GM12864 (cell line): Measurements from ENCODE around the gene GRAMD1A.

Experiments
- DNase-seq: peaks from one replicate; pipeline ENCODE4 v3.0.0-alpha.2; 2011; ENCODE audit warnings: low read depth
- H3K4me3 ChIP-seq: 2 replicates; pipeline ENCODE4 v1.5.1; 2011; ENCODE audit warnings: mild to moderate bottlenecking, low read depth, low read length, control low read depth
- CTCF ChIP-seq: IDR thresholded peaks from 2 replicates; pipeline ENCODE4 v1.5.1; 2011; ENCODE audit warnings: low read depth, mild to moderate bottlenecking, moderate library complexity, low read length, control low read depth, inconsistent platforms; ENCODE audit errors: missing control alignments

GRAMD1A gene

GRCh38 chr19:35037716-35038622 is 37.8 kb downstream of the GRAMD1A start:
- no peak overlapping the region for H3K4me3 ChIP-seq
- no peak for DNase-seq
- TF ChIP-seq CTCF: no peak

DNA sequence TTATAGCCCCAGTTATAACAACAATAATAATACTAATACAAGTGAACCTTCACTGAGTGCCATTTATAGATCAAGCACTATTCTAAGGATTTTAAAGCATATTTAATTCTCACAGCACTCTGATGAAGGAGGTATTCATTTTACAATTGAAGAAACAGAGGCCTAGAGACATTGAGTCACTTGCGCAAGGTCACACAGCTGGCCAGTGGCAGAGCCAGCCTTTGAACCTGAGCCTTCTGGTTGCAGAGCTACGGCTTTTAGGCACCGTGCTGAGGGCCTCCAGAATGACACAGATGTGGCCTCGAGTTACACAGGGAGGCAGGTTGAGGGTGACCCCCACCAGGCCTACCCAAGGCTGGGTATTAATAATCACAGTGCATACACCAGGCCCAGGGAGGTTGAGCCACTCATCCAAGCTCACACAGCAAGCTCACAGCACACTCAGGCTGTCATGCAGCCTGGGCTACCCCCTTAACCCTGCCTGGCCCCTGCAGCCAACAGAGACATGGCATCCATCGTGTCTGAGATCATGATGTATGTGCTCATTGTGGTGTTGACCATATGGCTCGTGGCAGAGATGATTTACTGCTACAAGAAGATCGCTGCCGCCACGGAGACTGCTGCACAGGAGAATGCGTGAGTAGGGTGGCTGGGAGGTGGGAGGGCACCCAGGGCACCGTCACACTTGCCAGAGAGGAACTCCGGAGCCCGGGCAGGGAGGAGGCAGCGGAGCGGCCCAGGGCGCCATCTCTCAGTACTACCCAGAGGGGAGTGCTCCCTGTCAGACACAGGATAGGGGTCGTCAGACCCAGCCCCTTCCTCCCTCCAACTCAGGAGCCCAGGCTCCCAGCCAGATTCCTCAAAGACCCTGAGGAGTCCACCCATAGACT is 38.7 kb downstream of the GRAMD1A start:
- no peak for DNase-seq
- TF ChIP-seq CTCF: no peak
- H3K4me3 ChIP-seq: no peak overlapping the region

DNA sequence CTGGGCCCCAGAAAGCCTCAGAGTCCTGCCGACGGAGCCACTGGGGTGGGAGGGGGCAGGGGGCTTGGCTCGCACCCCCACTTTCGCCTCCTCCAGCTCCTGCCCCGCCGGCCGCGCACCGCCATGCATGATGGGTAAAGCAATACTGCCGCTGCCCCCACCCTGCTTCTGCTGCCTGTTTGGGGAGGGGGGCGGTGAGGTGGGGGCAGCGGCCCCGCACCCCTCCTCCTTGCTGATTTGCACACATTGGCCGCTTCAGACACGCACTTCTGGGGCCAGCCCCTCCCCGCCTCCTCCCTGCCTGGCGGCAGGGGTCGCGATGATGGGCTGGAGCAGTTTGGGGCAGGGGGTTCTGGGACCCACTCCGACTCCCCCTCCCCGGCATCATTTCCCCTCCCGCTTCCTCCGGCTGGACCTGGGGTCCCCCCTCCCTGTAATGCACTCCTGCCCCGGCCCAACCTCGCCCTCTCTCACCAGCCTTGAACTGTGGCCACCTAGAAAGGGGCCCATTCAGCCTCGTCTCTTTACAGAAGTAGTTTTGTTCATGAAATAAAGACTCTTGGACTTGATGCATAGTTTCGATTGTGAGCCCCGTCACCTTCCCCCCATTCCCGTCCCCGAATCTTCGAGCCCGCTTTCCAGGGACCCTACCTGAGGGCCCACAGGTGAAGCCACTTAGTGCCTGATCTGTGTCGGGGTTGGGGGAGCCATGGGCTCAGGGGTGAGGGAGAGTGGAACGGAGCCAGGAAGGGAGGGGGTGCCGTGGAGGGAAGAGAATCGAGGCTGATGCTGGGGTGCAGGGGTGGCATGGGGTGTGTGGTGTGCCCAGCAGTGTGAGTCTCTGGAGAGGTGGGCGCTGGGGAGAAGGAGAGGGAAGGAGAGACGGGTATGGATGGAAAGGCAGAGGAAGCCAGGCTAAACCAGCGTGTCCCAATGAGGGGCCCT is 40.0 kb downstream of the GRAMD1A start:
- no peak overlapping the region for H3K4me3 ChIP-seq
- no peak for DNase-seq
- TF ChIP-seq CTCF: no peak

DNA sequence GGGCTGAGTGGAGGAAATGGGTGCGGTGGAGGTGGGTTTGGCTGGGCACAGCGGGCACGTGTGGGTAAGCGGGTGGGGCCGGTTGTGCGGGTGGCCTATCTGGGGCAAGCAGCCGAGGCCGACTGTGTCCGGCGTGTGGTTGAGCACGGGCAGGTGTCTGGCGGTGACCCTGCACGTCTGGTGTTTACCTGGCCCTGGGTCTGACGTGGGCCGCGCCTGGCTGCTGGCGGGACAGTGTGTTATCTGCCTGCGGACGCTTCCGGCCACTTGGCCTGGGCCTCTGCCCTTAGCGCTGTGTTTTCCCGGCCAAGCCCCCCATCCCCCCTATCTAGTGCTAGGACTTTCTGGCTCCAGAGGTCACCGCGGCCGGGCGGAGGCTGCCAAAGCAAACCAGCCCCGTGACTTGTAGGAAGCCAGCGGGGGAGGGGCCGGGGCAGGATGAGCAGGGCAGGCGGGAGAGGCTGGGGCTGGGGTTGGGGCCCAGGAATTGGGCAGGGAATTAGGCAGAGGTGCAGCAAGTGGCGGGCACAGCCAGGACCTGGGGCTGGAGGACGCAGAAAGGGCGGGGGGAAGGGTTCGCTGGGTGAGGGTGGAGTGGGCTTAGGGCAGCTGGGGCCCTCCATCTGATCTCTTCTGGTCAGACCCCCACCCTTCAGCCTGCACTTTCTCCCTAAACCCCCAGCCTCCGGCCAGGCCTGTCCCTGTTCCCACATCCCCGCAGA is 40.9 kb downstream of the GRAMD1A start:
- H3K4me3 ChIP-seq: no peak overlapping the region
- no peak for DNase-seq
- TF ChIP-seq CTCF: no peak

DNA sequence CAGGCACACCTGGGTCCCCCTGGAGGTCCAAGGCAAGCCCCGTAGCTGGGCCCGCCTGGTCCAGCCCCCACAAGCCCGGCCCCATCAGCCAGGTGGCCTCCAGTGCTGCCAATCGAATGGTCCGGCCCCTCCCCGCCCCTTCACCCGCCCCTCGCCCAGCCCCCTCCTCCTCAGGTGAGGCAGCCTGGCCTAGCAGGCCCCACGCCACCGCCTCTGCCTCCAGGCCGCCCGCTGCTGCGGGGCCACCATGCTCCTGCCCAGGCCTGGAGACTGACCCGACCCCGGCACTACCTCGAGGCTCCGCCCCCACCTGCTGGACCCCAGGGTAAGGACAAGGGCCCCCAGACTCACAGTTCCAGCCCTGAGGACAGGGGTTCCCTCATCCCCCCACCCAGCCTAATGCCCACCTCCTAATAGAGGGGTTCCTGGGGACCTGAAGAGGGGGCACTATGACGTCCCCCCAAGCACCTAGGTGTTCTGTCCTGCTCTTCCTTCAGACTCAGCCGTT is 41.5 kb downstream of the GRAMD1A start, which contains the start of gene HPN:
TSS of gene HPN (plus strand) at position 174 of the 508 bp plus-strand sequence. CDS start 786 bp downstream, outside the sequence.
- TF ChIP-seq CTCF: no peak
- no peak for DNase-seq
- no peak within 1 kb of the TSS for H3K4me3 ChIP-seq
